Caco-2 (cell line): ENCODE data around the gene NFIL3. TPM values are rescaled to one million over a fixed set of nuclear protein-coding genes. Genes with fewer than 3 reads are reported as not detected.

ENCODE experiments used
- BruUV-seq: library from RNA; stranded (reverse); fragments of 400-500 nt; replicated peaks from 2 replicates; lab custom pipeline; 2021; lab: Mats Ljungman, UMichigan
- CTCF ChIA-PET: fragments of 300-600 bp; sonication (Branson Sonifier 250); formaldehyde crosslinking; loops from one replicate; lab custom pipeline; 2022; ENCODE audit warnings: antibody characterized with exemption; lab: Charles Lee
- POLR2A ChIA-PET: fragments of 300-600 bp; sonication (Branson Sonifier 250); formaldehyde crosslinking; loops from one replicate; lab custom pipeline; 2022; ENCODE audit warnings: antibody characterized with exemption; lab: Charles Lee
- DNase-seq, 2 experiments: peaks; one replicate each; pipeline versions ENCODE4 v3.0.0 to v3.0.0-alpha.2; 2020 to 2022
- H3K27me3 ChIP-seq: replicated peaks from 2 replicates; pipeline ENCODE4 v1.6.0; 2011; ENCODE audit warnings: low read length; ENCODE audit not compliant: control insufficient read depth, insufficient read depth
- H3K36me3 ChIP-seq: 2 replicates; pipeline ENCODE4 v1.5.1; 2011; ENCODE audit warnings: low read length; ENCODE audit not compliant: control insufficient read depth, insufficient read depth
- H3K4me1 ChIP-seq: fragments of 250-450 bp; sonication (Bioruptor Pico); 2 replicates; pipeline ENCODE4 v1.5.1; 2020; ENCODE audit warnings: mild to moderate bottlenecking
- H3K4me3 ChIP-seq: 2 replicates; pipeline ENCODE4 v1.5.1; 2011; ENCODE audit warnings: low read depth, mild to moderate bottlenecking, control low read depth, low read length
- H3K9me3 ChIP-seq: fragments of 250-450 bp; sonication (Bioruptor Pico); 2 replicates; pipeline ENCODE4 v1.5.1; 2020; ENCODE audit warnings: mild to moderate bottlenecking, moderate library complexity
- H3K27ac Mint-ChIP-seq: one replicate; pipeline ENCODE4 v1.8.0; 2022; ENCODE audit warnings: mixed read lengths; ENCODE audit not compliant: unreplicated experiment
- H3K27me3 Mint-ChIP-seq: one replicate; pipeline ENCODE4 v1.8.0; 2022; ENCODE audit warnings: mixed read lengths; ENCODE audit not compliant: insufficient read depth, unreplicated experiment
- H3K36me3 Mint-ChIP-seq: one replicate; pipeline ENCODE4 v1.8.0; 2022; ENCODE audit warnings: mild to moderate bottlenecking, mixed read lengths; ENCODE audit not compliant: insufficient read depth, unreplicated experiment
- H3K4me1 Mint-ChIP-seq: one replicate; pipeline ENCODE4 v1.8.0; 2022; ENCODE audit warnings: low read depth, mixed read lengths; ENCODE audit not compliant: unreplicated experiment
- H3K4me3 Mint-ChIP-seq: one replicate; pipeline ENCODE4 v1.8.0; 2022; ENCODE audit warnings: mild to moderate bottlenecking, moderate library complexity, mixed read lengths; ENCODE audit not compliant: unreplicated experiment
- H3K9me3 Mint-ChIP-seq: one replicate; pipeline ENCODE4 v1.8.0; 2022; ENCODE audit warnings: mixed read lengths; ENCODE audit not compliant: unreplicated experiment
- CTCF ChIP-seq, 2 experiments: fragments of 200-600 bp in 1 of 2; IDR thresholded peaks; 1 replicate in 1 of 2; 2 replicates in 1 of 2; pipeline versions ENCODE4 v1.5.1 to v1.8.0; 2011 to 2022; ENCODE audit warnings: antibody characterized with exemption in 1 of 2, control low read depth in 1 of 2, inconsistent platforms in 1 of 2, low read depth in 1 of 2, low read length in 1 of 2, mild to moderate bottlenecking in 1 of 2, moderate library complexity in 1 of 2; ENCODE audit not compliant: insufficient read depth in 1 of 2, severe bottlenecking in 1 of 2, unreplicated experiment in 1 of 2
- intact Hi-C: fragments of 100-400 bp; cut with micrococcal nuclease; formaldehyde crosslinking; loops from one replicate; pipeline ENCODE4 v1.10.0; 2022; ENCODE audit not compliant: unreplicated experiment
- total RNA-seq: library from RNA; stranded (reverse); gene quantifications from 2 replicates; pipeline ENCODE4 v1.2.3, GENCODE V29; 2022

NFIL3 gene
- total RNA-seq, 1 experiment from 2014 or later: 13.5 TPM

DNA sequence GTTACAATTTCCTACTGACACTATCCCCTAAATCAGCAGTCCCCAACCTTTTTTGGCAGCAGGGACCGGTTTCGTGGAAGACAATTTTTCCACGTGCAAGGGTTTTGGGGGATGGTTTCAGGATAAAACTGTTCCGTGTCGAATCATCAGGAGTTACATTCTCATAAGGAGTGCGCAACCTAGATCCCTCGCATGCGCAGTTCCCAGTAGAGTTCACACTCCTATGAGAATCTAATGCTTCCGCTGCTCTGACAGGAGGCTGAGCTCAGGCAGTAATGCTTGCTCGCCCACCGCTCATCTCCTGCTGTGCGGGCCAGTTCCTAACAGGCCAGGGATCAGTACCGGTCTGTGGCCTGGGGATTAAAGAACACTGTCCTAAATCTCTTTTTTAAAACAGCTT lies 13.2 kb upstream of the NFIL3 start:
- Mint-ChIP-seq H3K27ac (no peak overlapping the region), H3K9me3 (no peaks in the 10 kb centered on the region), H3K27me3 (peaks cover 3% of the 10 kb centered on the region), H3K4me3 (no peak overlapping the region), H3K36me3 (no peaks in the 10 kb centered on the region), H3K4me1 (no peaks in the 10 kb centered on the region)
- Histone ChIP-seq H3K4me3 (no peak overlapping the region), H3K9me3 (no peaks in the 10 kb centered on the region), H3K36me3 (no peaks in the 10 kb centered on the region), H3K4me1 (no peaks in the 10 kb centered on the region), H3K27me3 (no peaks in the 10 kb centered on the region)
- ChIA-PET POLR2A (no interaction called here), CTCF (interaction anchor here (0.6 to 1.0 kb wide), 2 partner anchors 325 to 521 kb away, joined by 3 read pairs; no protein-coding TSS in a partner anchor)
- intact Hi-C loops: no loop called here
- DNase-seq: no peak
- no TSS peak for BruUV-seq
- TF ChIP-seq CTCF (IDR thresholded peaks at IDR 0.05; ENCODE audit: insufficient read depth in 1 of 2, low read depth in 1 of 2, low read length in 1 of 2, severe bottlenecking in 1 of 2, unreplicated experiment in 1 of 2): no peak

GRCh38 chr9:91433180-91433579 lies 9.5 kb upstream of the NFIL3 start:
- BruUV-seq: no TSS peak
- no peaks in the 10 kb centered on the region for H3K4me1 Mint-ChIP-seq
- intact Hi-C loops: loop anchor here (5.0 kb wide), 1 partner anchor 294 kb away; no protein-coding TSS in a partner anchor
- ChIA-PET POLR2A (no interaction called here), CTCF (interaction anchor here (0.7 to 1.3 kb wide), 4 partner anchors 221 to 519 kb away, joined by 3 to 6 read pairs (median 4); no protein-coding TSS in a partner anchor)
- no peaks in the 10 kb centered on the region for H3K36me3 Mint-ChIP-seq
- no peaks in the 10 kb centered on the region for H3K9me3 ChIP-seq
- H3K4me3 ChIP-seq: no peak overlapping the region
- H3K27me3 Mint-ChIP-seq: peaks cover 4% of the 10 kb centered on the region
- H3K27me3 ChIP-seq: no peaks in the 10 kb centered on the region
- no peak overlapping the region for H3K4me3 Mint-ChIP-seq
- no peak overlapping the region for H3K27ac Mint-ChIP-seq
- peak in 1 of 2 experiments; percentile 22 for DNase-seq
- no peaks in the 10 kb centered on the region for H3K9me3 Mint-ChIP-seq
- peak; percentile 5 to 32 for TF ChIP-seq CTCF (IDR thresholded peaks at IDR 0.05; ENCODE audit: insufficient read depth in 1 of 2, low read depth in 1 of 2, low read length in 1 of 2, severe bottlenecking in 1 of 2, unreplicated experiment in 1 of 2)
- no peaks in the 10 kb centered on the region for H3K36me3 ChIP-seq
- no peaks in the 10 kb centered on the region for H3K4me1 ChIP-seq

DNA sequence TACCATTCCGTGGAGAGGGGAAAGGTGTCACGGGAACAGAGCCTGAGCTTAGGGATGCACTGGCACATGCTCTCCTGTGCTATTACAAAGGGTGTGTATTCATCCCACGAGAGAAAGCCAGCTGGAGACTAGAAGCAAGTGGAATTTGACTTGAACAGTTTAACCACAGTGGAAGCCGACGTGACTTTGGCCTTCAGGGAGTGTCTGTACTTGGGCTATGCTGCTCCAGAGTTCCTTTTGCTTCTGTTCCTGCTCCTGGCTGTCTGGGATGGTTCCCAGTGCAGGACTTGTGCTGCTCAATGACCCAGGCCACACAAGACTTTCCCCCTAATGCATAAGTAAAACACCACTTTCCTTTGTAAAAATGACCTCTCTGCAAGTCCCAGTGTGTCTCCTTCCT lies 7.9 kb upstream of the NFIL3 start:
- Mint-ChIP-seq H3K9me3 (no peaks in the 10 kb centered on the region), H3K36me3 (no peaks in the 10 kb centered on the region), H3K27me3 (peaks cover 3% of the 10 kb centered on the region), H3K4me3 (no peak overlapping the region), H3K4me1 (no peaks in the 10 kb centered on the region), H3K27ac (no peak overlapping the region)
- no peak for DNase-seq
- no peaks in the 10 kb centered on the region for H3K9me3 ChIP-seq
- H3K4me3 ChIP-seq: no peak overlapping the region
- no TSS peak for BruUV-seq
- H3K36me3 ChIP-seq: no peaks in the 10 kb centered on the region
- TF ChIP-seq CTCF (IDR thresholded peaks at IDR 0.05; ENCODE audit: insufficient read depth in 1 of 2, low read depth in 1 of 2, low read length in 1 of 2, severe bottlenecking in 1 of 2, unreplicated experiment in 1 of 2): no peak
- ChIA-PET CTCF (interaction anchor here (0.7 kb wide), 1 partner anchor 349 kb away, joined by 4 read pairs; no protein-coding TSS in a partner anchor), POLR2A (no interaction called here)
- no peaks in the 10 kb centered on the region for H3K27me3 ChIP-seq
- H3K4me1 ChIP-seq: no peaks in the 10 kb centered on the region
- intact Hi-C loops: loop anchor here (5.0 kb wide), 1 partner anchor 296 kb away; no protein-coding TSS in a partner anchor
